IgD-negative memory B cell (primary cell): ENCODE results near the gene BGN. TPM values are rescaled to one million over a fixed set of nuclear protein-coding genes. Genes with fewer than 3 reads are reported as not detected.

ENCODE experiments used
- polyA plus RNA-seq: library from polyadenylated mRNA; unstranded; fragments of 300-500 nt; fragmentation: Illumina TruSeq; gene quantifications from one replicate; pipeline ENCODE4 v1.2.3, GENCODE V29; 2021

The BGN gene
- polyA plus RNA-seq, 1 donor from 2014 or later: not detected

Other genes starting within 250 kb of the BGN start
- not detected for gene PNMA6F, start 173.2 kb upstream of the BGN start, polyA plus RNA-seq
- gene ZNF275, start 160.8 kb upstream of the BGN start, polyA plus RNA-seq: 4.9 TPM
- gene PNMA6E, start 93.6 kb upstream of the BGN start, polyA plus RNA-seq: not detected
- 0.21 TPM for gene ZFP92, start 83.5 kb upstream of the BGN start, polyA plus RNA-seq
- 0.84 TPM for gene TREX2, start 48.9 kb upstream of the BGN start, polyA plus RNA-seq
- 27.6 TPM for gene HAUS7, start 24.4 kb upstream of the BGN start, polyA plus RNA-seq
- gene ATP2B3, start 22.7 kb downstream of the BGN start, polyA plus RNA-seq: not detected
- gene CCNQ, start 104.2 kb downstream of the BGN start, polyA plus RNA-seq: 56.1 TPM
- not detected for gene DUSP9, start 152.2 kb downstream of the BGN start, polyA plus RNA-seq
- gene PNCK, start 178.8 kb downstream of the BGN start, polyA plus RNA-seq: not detected
- 0.08 TPM for gene SLC6A8, start 192.9 kb downstream of the BGN start, polyA plus RNA-seq
- 254 TPM for gene BCAP31, start 229.4 kb downstream of the BGN start, polyA plus RNA-seq
- gene ABCD1, start 229.9 kb downstream of the BGN start, polyA plus RNA-seq: 3.6 TPM